GM18498 (cell line): ENCODE data around the gene PLS3.

Experiments
- ATAC-seq: cut with Tn5 transposase; IDR thresholded peaks from one replicate; pipeline ENCODE4 v1.9.1; 2021; ENCODE audit warnings: mild to moderate bottlenecking, moderate library complexity; ENCODE audit not compliant: unreplicated experiment

The PLS3 gene

GRCh38 chrX:115564243-115564642, 3.3 kb downstream of the PLS3 start:
- no peak for ATAC-seq

DNA sequence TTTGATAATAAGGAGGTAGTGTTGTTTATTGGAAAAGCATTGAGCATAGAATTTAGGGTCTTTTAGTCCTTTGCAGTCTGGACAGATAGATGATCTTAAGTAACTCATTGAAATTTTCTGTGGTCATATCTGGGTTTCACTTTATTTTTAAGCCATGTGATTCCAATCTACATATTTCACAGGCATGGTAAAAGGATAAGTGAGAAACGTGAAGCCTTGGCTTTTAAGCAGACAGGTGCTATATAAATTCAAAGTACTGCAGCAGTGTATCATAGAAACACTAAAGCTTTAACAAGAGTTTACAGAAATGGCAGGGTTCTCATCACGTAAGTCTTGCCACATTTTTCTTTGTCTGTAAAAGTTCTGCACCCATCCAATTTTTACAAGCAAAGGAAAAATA, 4.9 kb downstream of the PLS3 start:
- no peak for ATAC-seq

- no peak for ATAC-seq
Measured at GRCh38 chrX:115571712-115572111, 10.7 kb downstream of the PLS3 start.

- no peak for ATAC-seq
Measured at GRCh38 chrX:115573185-115573584, 12.2 kb downstream of the PLS3 start.

DNA sequence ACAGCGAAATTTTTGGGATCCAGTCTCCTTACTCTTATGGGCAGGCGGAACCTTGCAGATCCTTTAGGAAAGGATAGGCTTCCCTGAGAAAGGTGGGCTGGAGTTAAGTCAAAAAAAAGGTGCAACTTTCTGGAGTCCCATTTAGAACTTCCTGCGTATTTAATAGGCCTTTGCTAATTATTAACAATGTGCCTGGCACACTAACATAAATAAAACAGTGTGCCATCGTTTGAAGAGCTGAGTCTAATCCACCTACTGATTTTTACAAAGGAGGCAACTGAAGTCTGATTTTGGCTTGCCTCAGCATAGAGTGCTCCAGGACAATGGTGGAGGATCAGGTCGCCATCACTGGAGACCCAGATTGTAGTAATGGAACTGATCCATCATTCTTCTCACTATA, 15.7 kb downstream of the PLS3 start:
- no peak for ATAC-seq

- ATAC-seq = no peak
Measured at GRCh38 chrX:115579327-115579726, 18.4 kb downstream of the PLS3 start.

- ATAC-seq = no peak
Measured at GRCh38 chrX:115579786-115580294, 18.9 kb downstream of the PLS3 start.

- ATAC-seq = no peak
Measured at GRCh38 chrX:115581759-115582615, 21.0 kb downstream of the PLS3 start.

- ATAC-seq = no peak
Measured at GRCh38 chrX:115582616-115583495, 21.9 kb downstream of the PLS3 start.

DNA sequence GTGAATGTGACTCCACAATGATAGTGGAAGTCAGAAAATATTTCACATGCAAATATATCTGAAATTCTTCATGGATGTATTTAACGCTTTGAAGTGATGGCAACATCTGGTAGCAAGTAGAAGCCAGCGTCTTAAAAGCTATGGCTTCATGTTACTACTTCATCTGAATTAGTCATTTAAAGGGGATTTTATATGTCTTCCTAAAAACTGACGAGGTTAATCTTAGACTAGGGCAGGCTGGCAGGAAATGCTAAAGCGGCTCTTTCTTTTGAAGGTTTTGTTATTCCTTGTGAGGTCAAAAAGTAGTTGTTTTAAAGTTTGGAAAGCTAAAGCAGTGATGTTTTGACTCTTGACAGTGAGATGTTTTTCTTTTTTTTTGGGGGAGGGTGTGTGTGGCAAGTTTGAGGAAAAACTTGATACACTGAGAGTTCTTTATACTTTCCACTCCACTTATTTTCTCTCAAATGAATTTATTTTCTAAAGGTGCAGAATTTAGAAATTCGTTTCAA, 22.6 kb downstream of the PLS3 start:
- ATAC-seq = no peak

DNA sequence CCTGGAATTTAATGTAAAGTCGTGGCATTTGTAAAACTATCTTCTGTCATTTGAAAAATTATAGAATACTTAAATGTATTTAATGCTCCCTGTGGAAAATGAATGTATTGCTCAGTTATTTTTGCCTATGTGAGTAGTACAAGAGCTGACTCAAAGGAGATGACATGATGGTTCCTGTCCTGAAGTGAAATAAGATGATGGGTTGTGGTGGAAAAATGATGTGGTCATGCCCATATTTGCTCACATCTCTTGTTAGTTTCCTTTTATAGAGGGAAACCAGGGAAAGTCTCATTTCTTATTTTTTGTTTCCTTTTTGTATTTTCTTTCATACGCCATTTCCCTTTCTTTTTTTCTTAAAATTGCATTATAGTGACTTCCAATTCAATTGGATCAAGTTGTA, 23.7 kb downstream of the PLS3 start:
- no peak for ATAC-seq

- no peak for ATAC-seq
Measured at GRCh38 chrX:115588179-115588578, 27.2 kb downstream of the PLS3 start.

DNA sequence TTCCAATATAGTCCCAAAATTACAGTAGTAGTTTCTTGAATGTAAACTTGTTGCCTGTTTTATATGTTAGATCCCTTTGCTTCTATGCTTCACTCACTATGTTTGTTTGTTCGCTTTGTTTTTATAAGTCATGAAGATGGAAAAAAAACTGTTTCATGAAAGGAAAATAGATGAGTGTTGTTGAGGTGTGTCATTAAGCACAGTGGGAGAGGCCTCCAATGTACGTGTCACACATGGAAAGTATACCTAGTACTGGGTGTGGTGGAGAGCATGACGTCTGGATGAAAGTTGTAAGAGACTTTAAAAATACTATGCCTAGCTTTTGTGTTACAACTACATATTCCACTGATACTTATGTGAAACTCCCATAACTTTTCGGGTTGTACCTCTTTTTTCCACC, 28.4 kb downstream of the PLS3 start:
- no peak for ATAC-seq

GRCh38 chrX:115591420-115591819, 30.4 kb downstream of the PLS3 start:
- no peak for ATAC-seq

DNA sequence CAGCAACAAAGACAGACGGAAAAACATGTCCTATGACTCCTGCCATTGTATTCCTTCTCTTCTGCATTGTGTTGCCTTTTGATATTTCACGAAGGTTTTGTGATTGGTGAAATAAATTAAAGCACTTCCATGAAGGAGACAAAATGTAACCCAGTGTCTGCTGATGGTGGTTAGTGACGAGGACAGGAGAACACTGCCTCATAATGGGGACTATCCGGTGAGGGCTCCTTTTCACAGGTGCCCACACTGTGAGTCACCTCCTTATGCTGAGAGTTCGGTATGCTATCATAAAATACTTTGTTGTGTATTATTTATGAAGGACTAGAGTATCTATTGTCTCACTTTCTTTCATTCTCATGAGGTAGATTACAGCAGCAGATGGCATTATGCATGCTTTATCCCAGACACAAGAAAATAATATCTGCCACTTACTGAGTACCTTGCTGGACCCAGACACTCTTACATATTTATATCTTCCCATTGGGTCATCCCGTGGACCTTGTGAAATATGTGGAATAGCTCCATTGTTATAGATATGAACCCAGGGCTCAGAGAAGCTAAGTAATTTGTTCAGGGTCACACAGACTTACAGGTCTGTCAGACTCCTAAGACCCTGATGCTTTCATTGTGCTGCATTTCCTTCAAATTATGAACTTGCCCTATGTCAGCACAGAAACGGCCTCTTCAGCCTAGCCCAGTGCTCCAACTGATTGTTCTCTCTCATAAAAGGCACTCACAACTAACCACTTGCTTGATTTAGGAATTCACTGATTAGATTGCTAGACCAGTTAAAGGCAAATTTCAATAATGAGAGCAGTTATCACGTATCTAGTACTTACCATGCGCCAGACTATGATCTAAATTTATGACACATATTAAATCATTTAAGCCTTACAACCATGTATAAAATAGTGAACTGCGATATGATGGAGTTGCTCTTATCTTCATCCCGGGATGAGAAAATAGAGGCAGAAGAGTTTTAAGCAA, 31.2 kb downstream of the PLS3 start:
- ATAC-seq = no peak

DNA sequence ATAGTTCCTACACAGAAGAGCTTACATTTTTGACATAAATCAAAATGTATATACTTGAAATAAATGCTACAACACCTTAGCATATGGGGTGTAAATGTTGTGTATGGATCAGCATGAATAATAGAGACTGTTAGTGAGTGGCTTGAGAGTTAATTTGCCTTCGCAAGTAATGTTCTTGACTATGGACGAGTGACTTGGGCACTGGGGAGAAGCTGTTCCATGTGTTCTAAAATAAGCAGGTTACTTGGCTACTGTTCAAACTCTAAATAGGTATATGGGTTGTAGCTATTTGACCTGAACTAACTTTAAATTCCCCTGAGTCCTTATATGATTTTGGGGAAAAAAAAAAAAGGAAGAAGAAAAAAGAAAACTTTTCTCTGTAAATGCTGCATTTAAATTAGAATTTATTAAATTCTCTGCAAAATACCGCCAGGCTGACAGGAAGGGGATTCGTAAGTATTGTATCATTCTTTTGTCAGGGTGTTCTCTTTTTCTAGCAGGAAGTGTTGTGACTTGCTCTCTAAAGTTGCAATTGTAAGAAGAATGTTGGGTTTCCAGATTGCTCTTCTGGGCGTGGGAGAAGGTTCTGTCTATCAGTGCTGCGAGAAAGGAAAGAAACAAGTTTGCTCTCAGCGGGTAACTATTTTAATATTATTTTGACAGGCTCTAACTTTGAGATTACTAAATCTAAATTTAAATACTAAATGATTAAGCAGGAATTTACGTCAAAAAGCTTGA, 32.2 kb downstream of the PLS3 start:
- no peak for ATAC-seq

GRCh38 chrX:115595049-115595448, 34.1 kb downstream of the PLS3 start:
- no peak for ATAC-seq

DNA sequence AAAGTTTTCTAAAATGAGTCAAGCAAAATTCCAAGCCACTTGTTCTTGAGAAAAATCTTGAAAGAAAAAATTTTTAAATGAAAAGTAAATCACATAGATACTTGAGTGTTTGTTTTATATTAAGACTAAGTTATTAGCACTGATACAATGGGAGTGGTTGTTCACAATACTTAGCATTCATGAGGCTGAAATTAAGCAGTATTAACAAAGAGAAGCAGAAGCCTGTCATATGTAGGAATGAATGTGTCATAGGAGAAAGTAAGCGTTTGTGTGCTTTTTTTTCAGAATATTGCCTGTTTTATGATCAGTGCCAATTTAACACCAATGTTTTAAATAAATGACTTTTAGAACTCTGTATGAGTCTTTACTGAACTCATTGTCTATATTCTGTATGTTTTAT, 37.6 kb downstream of the PLS3 start:
- ATAC-seq = no peak

DNA sequence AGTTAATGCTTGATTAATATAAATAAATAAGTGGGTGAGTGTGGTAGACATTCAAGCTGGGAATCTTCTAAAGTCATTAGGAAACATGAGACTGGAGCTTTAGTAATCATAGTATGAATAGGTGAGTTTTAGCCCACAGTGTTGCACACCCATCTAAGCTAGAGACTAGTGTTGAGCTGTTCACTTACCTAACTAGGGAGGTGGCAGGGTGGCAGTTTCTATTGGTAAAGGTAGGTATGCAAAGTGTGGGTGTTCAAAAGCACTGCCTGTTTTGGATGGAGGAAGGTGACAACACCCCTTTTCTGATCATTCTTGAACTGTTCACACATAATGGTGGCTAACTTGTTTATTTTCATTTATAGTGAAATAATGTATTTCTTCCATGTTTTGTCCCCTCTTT, 41.3 kb downstream of the PLS3 start:
- no peak for ATAC-seq
